HepG2 (cell line): ENCODE results near the gene MAVS. TPM values are rescaled to one million over a fixed set of nuclear protein-coding genes. Genes with fewer than 3 reads are reported as not detected.
A peak's percentile ranks its signal among the peaks of the same experiment; 100 is the strongest.

Source experiments
- LRRFIP1 ChIP-seq: sonication (generic); formaldehyde crosslinking; conservative IDR thresholded peaks from 2 replicates; pipeline ENCODE4 v1.4.0; 2020; ENCODE audit warnings: missing genetic modification reagents
- MLLT10 ChIP-seq: sonication (generic); formaldehyde crosslinking; IDR thresholded peaks from 2 replicates; pipeline ENCODE4 v1.4.0; 2020; ENCODE audit warnings: missing genetic modification reagents
- NR2C2 ChIP-seq: sonication (generic); formaldehyde crosslinking; IDR thresholded peaks from 2 replicates; pipeline ENCODE4 v1.4.0; 2020; ENCODE audit warnings: missing genetic modification reagents, mild to moderate bottlenecking, moderate library complexity, borderline replicate concordance
- YEATS4 ChIP-seq: sonication (generic); formaldehyde crosslinking; IDR thresholded peaks from 2 replicates; pipeline ENCODE4 v1.4.0; 2020; ENCODE audit warnings: missing genetic modification reagents, borderline replicate concordance
- ZFP36 ChIP-seq: fragments of 150-350 bp; IDR thresholded peaks from 2 replicates; pipeline ENCODE4 v1.6.1; 2018; ENCODE audit warnings: borderline replicate concordance, low read length, low read depth; ENCODE audit not compliant: partially characterized antibody
- ZNF547 ChIP-seq: sonication (generic); formaldehyde crosslinking; IDR thresholded peaks from 2 replicates; pipeline ENCODE4 v1.5.1; 2020; ENCODE audit warnings: mild to moderate bottlenecking, missing genetic modification reagents
- ZNF646 ChIP-seq: sonication (generic); formaldehyde crosslinking; IDR thresholded peaks from 2 replicates; pipeline ENCODE4 v1.9.0; 2021; ENCODE audit warnings: mild to moderate bottlenecking, missing genetic modification reagents
- polyA plus RNA-seq, 8 experiments: library from polyadenylated mRNA; depleted of rRNA in 3 of 8; stranded (reverse) in 7 of 8; unstranded in 1 of 8; fragments of >200 nt; fragmentation: Illumina TruSeq in 4 of 8; extraction: Trizol in 4 of 8; gene quantifications; 2 replicates each; pipeline versions ENCODE4 v1.2.1 to v1.2.3, GENCODE V29; 2011 to 2016; ENCODE audit warnings: low read depth in 4 of 8, missing spikeins in 1 of 8, mixed read lengths in 1 of 8; ENCODE audit not compliant: insufficient read depth in 1 of 8
- total RNA-seq, 5 experiments: library from RNA; depleted of rRNA; stranded (reverse); fragments of >200 nt; fragmentation: Illumina TruSeq; extraction: Trizol; gene quantifications; 2 replicates each; pipeline ENCODE4 v1.2.3, GENCODE V29; 2016; ENCODE audit warnings: low read depth in 1 of 5
- TF ChIP-seq, protein P1 (sequence below): IDR thresholded peaks from 2 replicates; pipeline ENCODE4 v1.4.0; 2020; ENCODE audit warnings: mild to moderate bottlenecking, missing genetic modification reagents
- TF ChIP-seq, protein P2 (sequence below), 2 experiments: sonication (generic) in 1 of 2; formaldehyde crosslinking in 1 of 2; IDR thresholded peaks; 2 replicates each; pipeline versions ENCODE4 v1.6.1 to v1.9.0; 2014 to 2022; ENCODE audit warnings: antibody characterized with exemption in 1 of 2, borderline replicate concordance in 1 of 2, inconsistent platforms in 1 of 2, low read depth in 1 of 2, missing genetic modification reagents in 1 of 2

The MAVS gene
- total and polyA plus RNA-seq, 2 of the 13 experiments (the other 11 are each of a cell fraction or from before 2014, with no cell fraction given), result 27.3 to 36.6 TPM

DNA sequence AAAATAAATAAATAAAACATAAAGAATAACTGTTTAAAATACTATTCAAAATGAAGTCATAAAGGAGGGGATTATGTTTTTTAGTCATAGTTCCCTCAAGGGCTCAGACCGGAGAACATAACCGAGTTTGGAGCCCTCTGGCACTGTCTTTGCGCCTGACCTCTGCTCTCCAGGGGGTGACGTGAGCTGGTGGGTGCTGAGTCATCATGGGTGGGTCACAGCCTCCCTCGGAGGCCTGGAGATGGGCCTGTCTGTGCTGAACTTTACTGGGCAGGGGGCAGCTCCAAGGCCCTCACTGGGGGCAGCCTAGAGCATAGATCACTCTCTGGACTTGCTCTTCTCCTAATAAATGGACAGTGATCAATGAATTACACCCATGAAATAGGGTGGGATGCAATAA, 3.1 kb upstream of the MAVS start (continued):
- no peak for TF ChIP-seq ZNF646 (CRISPR knock-in tag)
- TF ChIP-seq ZFP36, result no peak
- no peak; the same call in 1 of the 2 replicates for TF ChIP-seq NR2C2 (CRISPR knock-in tag)
- no peak for TF ChIP-seq LRRFIP1 (CRISPR knock-in tag)
- TF ChIP-seq YEATS4 (CRISPR knock-in tag), result no peak
- TF ChIP-seq, protein P1, sequence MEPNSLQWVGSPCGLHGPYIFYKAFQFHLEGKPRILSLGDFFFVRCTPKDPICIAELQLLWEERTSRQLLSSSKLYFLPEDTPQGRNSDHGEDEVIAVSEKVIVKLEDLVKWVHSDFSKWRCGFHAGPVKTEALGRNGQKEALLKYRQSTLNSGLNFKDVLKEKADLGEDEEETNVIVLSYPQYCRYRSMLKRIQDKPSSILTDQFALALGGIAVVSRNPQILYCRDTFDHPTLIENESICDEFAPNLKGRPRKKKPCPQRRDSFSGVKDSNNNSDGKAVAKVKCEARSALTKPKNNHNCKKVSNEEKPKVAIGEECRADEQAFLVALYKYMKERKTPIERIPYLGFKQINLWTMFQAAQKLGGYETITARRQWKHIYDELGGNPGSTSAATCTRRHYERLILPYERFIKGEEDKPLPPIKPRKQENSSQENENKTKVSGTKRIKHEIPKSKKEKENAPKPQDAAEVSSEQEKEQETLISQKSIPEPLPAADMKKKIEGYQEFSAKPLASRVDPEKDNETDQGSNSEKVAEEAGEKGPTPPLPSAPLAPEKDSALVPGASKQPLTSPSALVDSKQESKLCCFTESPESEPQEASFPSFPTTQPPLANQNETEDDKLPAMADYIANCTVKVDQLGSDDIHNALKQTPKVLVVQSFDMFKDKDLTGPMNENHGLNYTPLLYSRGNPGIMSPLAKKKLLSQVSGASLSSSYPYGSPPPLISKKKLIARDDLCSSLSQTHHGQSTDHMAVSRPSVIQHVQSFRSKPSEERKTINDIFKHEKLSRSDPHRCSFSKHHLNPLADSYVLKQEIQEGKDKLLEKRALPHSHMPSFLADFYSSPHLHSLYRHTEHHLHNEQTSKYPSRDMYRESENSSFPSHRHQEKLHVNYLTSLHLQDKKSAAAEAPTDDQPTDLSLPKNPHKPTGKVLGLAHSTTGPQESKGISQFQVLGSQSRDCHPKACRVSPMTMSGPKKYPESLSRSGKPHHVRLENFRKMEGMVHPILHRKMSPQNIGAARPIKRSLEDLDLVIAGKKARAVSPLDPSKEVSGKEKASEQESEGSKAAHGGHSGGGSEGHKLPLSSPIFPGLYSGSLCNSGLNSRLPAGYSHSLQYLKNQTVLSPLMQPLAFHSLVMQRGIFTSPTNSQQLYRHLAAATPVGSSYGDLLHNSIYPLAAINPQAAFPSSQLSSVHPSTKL (CRISPR knock-in tag), result peak; percentile 21; the same call in 1 of the 2 replicates
- no peak for TF ChIP-seq MLLT10 (CRISPR knock-in tag)
- TF ChIP-seq, protein P2, sequence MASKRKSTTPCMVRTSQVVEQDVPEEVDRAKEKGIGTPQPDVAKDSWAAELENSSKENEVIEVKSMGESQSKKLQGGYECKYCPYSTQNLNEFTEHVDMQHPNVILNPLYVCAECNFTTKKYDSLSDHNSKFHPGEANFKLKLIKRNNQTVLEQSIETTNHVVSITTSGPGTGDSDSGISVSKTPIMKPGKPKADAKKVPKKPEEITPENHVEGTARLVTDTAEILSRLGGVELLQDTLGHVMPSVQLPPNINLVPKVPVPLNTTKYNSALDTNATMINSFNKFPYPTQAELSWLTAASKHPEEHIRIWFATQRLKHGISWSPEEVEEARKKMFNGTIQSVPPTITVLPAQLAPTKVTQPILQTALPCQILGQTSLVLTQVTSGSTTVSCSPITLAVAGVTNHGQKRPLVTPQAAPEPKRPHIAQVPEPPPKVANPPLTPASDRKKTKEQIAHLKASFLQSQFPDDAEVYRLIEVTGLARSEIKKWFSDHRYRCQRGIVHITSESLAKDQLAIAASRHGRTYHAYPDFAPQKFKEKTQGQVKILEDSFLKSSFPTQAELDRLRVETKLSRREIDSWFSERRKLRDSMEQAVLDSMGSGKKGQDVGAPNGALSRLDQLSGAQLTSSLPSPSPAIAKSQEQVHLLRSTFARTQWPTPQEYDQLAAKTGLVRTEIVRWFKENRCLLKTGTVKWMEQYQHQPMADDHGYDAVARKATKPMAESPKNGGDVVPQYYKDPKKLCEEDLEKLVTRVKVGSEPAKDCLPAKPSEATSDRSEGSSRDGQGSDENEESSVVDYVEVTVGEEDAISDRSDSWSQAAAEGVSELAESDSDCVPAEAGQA (IDR thresholded peaks at IDR 0.05; ENCODE audit: low read depth), result peak; percentile 76; the same call in 1 of the 2 replicates
- TF ChIP-seq, protein P2 (CRISPR knock-in tag; IDR thresholded peaks at IDR 0.05; ENCODE audit: borderline replicate concordance), result no peak
- no peak for TF ChIP-seq ZNF547 (CRISPR knock-in tag)
